Kidney glomerular epithelial cell (primary cell): ENCODE measurements around the gene SYNGR2.

Experiments
- DNase-seq: peaks from one replicate; lab custom pipeline; 2025; lab: John Stamatoyannopoulos, UW

SYNGR2 gene

DNA sequence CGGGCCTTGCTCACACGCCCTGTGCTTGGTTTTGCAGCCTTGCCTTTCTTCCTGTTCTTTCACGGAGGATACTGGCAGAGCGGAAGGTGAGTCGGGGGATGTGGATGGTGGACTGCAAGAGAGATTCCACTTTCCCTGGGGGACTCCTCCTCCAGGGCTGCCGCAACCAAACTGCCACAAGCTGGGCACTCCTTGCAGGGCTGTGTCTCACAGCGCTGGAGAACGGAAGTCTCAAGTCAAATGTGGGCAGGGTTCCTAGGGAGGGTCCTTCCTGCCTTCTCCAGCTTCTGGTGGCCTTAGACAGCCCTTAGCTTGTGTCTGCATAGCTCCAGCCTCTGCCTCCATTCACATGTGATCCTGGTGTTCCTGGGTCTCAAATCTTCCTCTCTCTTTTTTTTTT is 34.3 kb downstream of the SYNGR2 start:
- DNase-seq, result no peak

DNA sequence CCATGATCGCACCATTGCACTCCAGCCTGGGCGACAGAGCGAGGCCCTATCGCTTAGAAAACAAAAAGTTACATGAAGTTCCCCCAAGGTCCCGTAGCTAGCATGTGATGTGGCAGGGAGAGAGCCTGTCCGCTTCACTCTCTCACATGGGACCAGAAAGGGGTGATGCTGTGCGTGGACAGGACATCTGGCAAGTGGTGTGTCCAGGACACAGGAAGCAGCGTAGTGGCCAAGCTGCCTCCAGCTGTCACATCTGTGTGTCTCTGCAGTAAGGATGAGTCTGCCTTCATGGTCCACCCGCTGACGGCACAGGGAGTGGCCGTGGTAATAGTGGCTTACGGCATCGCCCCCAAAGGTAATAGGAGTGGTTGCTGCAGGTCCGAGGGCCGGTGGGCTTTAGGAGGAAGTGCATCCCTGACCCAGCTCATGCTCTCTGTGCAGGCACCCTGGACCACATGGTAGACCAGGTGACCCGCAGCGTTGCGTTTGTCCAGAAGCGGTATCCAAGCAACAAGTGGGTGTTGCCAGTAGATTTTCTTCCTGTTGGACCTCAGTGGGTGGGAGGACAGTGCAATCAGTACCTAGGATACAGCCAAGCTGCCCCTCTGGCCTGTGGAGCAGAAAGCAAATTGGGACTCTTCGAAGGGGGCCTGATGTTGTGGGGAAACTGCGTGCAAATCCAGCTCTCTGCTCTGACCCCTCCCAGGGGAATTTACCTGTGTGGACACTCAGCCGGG is 36.2 kb downstream of the SYNGR2 start:
- no peak for DNase-seq

DNA sequence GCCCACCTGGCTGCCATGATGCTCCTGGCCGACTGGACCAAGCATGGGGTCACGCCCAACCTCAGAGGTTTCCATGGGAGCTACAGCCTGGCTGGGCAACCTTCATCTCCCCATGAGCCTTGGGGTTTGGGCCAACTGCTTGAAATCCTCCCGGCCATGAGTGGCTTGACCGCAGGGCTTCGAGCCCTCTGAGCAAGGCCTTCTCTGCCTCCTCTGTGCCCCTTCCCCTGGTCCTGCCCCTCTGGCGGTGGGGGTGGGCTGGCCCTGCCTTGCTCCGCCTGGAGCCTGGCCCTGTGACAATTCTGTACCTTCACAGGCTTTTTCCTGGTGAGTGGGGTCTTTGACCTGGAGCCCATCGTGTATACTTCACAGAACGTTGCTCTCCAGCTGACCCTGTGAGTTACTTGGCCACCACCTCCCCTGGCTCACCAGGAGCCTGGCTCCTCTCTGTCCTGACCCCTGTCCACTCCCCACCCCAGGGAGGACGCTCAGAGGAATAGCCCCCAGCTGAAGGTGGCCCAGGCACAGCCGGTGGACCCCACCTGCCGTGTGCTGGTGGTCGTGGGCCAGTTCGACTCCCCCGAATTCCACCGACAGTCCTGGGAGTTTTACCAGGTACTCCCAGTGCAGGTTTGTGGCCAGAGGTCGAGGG is 36.9 kb downstream of the SYNGR2 start:
- no peak for DNase-seq

DNA sequence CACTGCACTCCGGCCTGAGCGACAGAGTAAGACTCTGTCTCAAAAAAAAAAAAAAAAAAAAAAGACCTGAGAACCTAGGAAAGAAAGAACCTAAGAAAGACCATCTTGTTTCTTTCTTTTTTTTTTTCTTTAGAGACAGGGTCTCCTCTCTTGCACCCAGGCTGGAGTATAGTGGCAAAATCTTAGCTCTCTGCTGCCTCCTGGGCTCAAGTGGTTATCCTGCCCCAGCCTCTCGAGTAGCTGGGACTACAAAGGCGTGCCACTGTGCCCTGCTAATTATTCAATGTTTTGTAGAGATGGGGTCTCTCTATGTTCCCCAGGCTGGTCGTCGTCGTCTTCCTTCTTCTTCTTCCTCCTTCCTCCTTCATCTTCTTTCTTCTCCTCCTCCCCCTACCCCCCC is 37.9 kb downstream of the SYNGR2 start:
- no peak for DNase-seq

DNA sequence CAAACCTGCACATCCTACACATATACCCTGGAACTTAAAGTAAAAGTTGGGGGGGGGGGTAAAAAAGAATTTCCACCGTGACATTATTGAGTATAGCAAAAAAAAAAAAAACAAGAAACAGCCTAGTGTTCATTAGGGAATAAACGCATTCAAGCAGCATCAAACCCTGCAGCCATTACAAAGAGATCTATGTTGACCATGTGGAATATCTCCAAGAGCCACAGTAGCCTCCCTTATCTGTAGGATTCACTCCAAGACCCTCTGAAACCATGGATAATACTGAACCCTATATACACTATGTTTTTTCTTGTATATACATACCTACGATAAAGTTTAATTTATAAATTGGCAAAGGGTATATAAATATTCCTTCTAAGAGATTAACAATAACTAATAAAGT is 40.1 kb downstream of the SYNGR2 start:
- DNase-seq, result no peak

DNA sequence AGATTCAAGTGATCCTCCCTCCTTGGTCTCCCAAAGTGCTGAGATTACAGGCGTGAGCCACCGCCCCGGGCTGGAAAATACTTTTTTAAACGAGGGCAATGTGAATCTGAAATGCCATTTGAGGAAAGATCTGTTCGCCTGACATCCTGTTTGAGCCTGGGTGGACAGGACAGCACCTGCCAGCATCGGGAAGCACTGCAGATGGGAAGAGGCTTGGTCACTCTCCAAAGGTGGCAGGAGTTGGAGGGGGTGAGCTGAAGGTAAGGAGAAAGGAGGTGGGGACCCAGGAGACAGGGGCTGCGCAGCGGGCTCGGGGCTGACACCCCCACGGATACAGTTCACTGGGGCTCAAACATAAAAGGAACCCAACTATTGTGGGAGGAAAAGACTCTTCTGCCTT is 41.7 kb downstream of the SYNGR2 start:
- no peak for DNase-seq

DNA sequence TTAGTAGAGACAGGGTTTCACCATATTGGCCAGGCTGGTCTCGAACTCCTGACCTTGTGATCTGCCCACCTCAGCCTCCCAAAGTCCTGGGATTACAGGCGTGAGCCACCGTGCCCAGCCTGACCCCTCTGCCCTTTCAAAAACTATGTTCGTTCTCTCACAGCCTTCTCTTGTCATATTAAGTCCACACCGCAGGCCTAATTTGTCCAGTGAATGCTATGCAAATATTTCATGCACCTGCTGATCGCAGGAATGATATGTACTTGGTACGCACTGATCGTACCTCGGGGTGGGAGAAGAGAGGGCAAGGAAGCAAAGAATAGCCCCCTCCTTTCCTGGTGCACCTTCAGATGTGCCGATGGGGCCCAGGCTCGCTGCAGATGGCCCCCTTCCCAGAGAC is 42.7 kb downstream of the SYNGR2 start:
- no peak for DNase-seq

DNA sequence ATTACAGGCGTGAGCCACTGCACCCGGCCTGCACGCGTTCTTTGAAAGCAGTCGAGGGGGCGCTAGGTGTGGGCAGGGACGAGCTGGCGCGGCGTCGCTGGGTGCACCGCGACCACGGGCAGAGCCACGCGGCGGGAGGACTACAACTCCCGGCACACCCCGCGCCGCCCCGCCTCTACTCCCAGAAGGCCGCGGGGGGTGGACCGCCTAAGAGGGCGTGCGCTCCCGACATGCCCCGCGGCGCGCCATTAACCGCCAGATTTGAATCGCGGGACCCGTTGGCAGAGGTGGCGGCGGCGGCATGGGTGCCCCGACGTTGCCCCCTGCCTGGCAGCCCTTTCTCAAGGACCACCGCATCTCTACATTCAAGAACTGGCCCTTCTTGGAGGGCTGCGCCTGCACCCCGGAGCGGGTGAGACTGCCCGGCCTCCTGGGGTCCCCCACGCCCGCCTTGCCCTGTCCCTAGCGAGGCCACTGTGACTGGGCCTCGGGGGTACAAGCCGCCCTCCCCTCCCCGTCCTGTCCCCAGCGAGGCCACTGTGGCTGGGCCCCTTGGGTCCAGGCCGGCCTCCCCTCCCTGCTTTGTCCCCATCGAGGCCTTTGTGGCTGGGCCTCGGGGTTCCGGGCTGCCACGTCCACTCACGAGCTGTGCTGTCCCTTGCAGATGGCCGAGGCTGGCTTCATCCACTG is 45.8 kb downstream of the SYNGR2 start, which contains the start of gene BIRC5:
Gene BIRC5 (plus strand): TSS at position 238 of the 690 bp plus-strand sequence. CDS start 64 bp downstream, at position 302.
- peak; percentile 46 for DNase-seq

DNA sequence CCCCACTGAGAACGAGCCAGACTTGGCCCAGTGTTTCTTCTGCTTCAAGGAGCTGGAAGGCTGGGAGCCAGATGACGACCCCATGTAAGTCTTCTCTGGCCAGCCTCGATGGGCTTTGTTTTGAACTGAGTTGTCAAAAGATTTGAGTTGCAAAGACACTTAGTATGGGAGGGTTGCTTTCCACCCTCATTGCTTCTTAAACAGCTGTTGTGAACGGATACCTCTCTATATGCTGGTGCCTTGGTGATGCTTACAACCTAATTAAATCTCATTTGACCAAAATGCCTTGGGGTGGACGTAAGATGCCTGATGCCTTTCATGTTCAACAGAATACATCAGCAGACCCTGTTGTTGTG is 46.3 kb downstream of the SYNGR2 start:
- no peak for DNase-seq

DNA sequence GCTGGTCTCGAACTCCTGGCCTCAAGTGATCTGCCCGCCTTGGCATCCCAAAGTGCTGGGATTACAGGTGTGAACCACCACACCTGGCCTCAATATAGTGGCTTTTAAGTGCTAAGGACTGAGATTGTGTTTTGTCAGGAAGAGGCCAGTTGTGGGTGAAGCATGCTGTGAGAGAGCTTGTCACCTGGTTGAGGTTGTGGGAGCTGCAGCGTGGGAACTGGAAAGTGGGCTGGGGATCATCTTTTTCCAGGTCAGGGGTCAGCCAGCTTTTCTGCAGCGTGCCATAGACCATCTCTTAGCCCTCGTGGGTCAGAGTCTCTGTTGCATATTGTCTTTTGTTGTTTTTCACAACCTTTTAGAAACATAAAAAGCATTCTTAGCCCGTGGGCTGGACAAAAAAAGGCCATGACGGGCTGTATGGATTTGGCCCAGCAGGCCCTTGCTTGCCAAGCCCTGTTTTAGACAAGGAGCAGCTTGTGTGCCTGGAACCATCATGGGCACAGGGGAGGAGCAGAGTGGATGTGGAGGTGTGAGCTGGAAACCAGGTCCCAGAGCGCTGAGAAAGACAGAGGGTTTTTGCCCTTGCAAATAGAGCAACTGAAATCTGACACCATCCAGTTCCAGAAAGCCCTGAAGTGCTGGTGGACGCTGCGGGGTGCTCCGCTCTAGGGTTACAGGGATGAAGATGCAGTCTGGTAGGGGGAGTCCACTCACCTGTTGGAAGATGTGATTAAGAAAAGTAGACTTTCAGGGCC is 51.2 kb downstream of the SYNGR2 start:
- DNase-seq, result no peak
